ENCODE measurements around the gene MAP3K13.

MAP3K13 gene

DNA sequence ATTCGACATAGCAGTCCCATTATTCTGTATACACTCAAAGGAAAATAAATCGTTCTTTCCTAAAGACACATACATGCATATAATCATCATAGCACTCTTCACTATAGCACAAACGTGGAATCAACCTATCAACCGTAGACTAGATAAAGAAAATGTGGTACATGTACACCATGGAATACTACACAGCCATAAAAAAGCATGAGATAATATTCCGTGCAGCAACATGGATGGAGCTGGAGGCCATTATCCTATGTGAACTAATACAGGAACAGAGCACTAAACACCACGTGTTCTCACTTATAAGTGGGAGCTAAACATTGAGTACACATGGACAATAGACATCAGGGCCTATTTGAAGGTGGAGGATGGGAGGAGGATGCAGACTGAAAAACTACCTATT, 12.1 kb upstream of the MAP3K13 start:
- TF ChIP-seq CTCF (conservative IDR thresholded peaks at IDR 0.05), result no peak
- H3K27ac ChIP-seq, result no peak overlapping the region

GRCh38 chr3:185351396-185351795, 11.5 kb upstream of the MAP3K13 start:
- TF ChIP-seq CTCF (conservative IDR thresholded peaks at IDR 0.05), result no peak
- H3K27ac ChIP-seq, result no peak overlapping the region

DNA sequence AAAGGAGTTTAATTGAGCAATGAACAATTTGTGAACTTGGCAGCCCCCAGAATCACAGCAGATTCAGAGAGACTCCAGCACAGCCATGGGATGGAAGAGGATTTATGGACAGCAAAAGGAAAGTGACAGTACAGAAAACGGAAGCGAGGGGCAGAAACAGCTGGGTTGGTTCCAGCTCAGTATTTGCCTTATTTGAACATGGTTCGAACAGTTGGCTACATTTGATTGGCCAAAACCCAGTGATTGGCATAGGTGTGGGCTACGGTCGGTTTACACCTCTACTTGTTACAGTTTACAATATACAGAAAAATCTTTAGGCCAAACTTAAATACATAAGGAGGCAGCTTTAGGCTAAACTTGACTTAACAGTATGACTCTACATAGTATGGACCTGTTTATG, 9.7 kb upstream of the MAP3K13 start:
- TF ChIP-seq CTCF (conservative IDR thresholded peaks at IDR 0.05), result no peak
- H3K27ac ChIP-seq, result no peak overlapping the region

GRCh38 chr3:185353823-185354614, 8.9 kb upstream of the MAP3K13 start:
- no peak overlapping the region for H3K27ac ChIP-seq
- peak; percentile 76 for TF ChIP-seq CTCF (conservative IDR thresholded peaks at IDR 0.05)

- no peak for TF ChIP-seq CTCF (conservative IDR thresholded peaks at IDR 0.05)
- H3K27ac ChIP-seq, result no peak overlapping the region
Measured at GRCh38 chr3:185356499-185356898, 6.4 kb upstream of the MAP3K13 start.

DNA sequence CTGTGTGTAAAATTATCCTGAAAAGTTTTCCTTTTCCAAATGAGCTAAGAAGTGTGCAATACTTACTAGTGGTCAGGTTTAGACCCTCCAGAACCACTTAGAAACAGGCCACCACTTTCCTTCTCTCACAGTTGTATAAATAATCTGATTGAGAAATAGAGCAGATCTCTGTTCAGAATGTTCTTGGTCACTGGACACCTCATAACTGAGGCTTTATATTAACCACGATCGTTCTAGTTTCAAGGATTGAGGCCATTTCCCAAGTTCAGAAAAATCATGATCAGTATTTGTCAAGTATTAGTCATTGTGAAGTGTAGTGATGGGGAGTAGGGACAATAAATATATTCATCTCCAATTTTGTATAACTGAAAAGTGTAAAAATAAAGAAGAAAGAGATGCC, 1.0 kb upstream of the MAP3K13 start:
- H3K27ac ChIP-seq, result no peak overlapping the region; the same call in 1 of the 2 replicates
- TF ChIP-seq CTCF (conservative IDR thresholded peaks at IDR 0.05), result no peak

GRCh38 chr3:185363662-185364203, 797 bp downstream of the MAP3K13 start:
- no peak for TF ChIP-seq CTCF (conservative IDR thresholded peaks at IDR 0.05)
- peak overlapping the region; percentile 74 for H3K27ac ChIP-seq
